HG02571 (cell line): ENCODE measurements around the gene LTC4S.

Experiments
- ATAC-seq: cut with Tn5 transposase; IDR thresholded peaks from one replicate; pipeline ENCODE4 v1.9.1; 2021; ENCODE audit warnings: mild to moderate bottlenecking, moderate library complexity; ENCODE audit not compliant: unreplicated experiment

The LTC4S gene

GRCh38 chr5:179840321-179840720 is 46.5 kb downstream of the LTC4S start:
- ATAC-seq = no peak

GRCh38 chr5:179840766-179841165 is 47.0 kb downstream of the LTC4S start:
- no peak for ATAC-seq

- ATAC-seq = no peak
Observed at GRCh38 chr5:179841621-179842020, 47.8 kb downstream of the LTC4S start.
